ENCODE measurements around the gene IMMP2L. TPM values are rescaled to one million over a fixed set of nuclear protein-coding genes. Genes with fewer than 3 reads are reported as not detected.

IMMP2L gene
- polyA plus RNA-seq, 1 donor (not counting 4 experiments of a cell fraction or from before 2014, with no cell fraction given): 14.1 TPM

GRCh38 chr7:110877016-110877415, 685.3 kb downstream of the IMMP2L start:
- DNase-seq (ENCODE audit: low read depth, low spot score): no peak
- Histone ChIP-seq H3K9ac (ENCODE audit: control insufficient read depth, extremely low read depth, insufficient read depth, low read length) (no peak overlapping the region), H3K4me1 (ENCODE audit: control insufficient read depth, extremely low read depth, insufficient read depth, low read length) (no peaks in the 10 kb centered on the region), H3K9me3 (ENCODE audit: control insufficient read depth, low read depth, low read length) (no peaks in the 10 kb centered on the region), H3K9me1 (ENCODE audit: control insufficient read depth, extremely low read depth, insufficient read depth, low read length) (no peaks in the 10 kb centered on the region), H3K27ac (ENCODE audit: control insufficient read depth, insufficient read depth, low read length) (no peak overlapping the region), H3K4me2 (ENCODE audit: control insufficient read depth, extremely low read depth, insufficient read depth, low read depth, low read length) (no peak overlapping the region), H4K20me1 (ENCODE audit: control insufficient read depth, extremely low read depth, insufficient read depth, low read length) (no peaks in the 10 kb centered on the region), H3K27me3 (ENCODE audit: control insufficient read depth, extremely low read depth, insufficient read depth, low read length) (no peaks in the 10 kb centered on the region), H3K36me3 (ENCODE audit: control insufficient read depth in 2 of 2, extremely low read depth in 1 of 2, insufficient read depth in 2 of 2, low read length in 2 of 2) (no peaks in the 10 kb centered on the region), H2AFZ (ENCODE audit: control insufficient read depth, low read length) (no peak overlapping the region), H3K79me2 (ENCODE audit: control insufficient read depth, insufficient read depth, low read length) (no peaks in the 10 kb centered on the region), H3K4me3 (ENCODE audit: control insufficient read depth in 2 of 3, extremely low read depth in 1 of 3, insufficient read depth in 2 of 3, low read depth in 1 of 3, low read length in 3 of 3) (no peak overlapping the region)
- no peak for FAIRE-seq
- dilution Hi-C loops (cut with MboI; ENCODE audit: extremely low pct_ligation_motif_present, low sequenced_read_pairs): no loop called here
- TF ChIP-seq CTCF (optimal IDR thresholded peaks at IDR 0.05 in 1 of 3, IDR thresholded peaks at IDR 0.05 in 1 of 3, conservative IDR thresholded peaks at IDR 0.05 in 1 of 3; ENCODE audit: extremely low read depth in 1 of 3, insufficient read depth in 2 of 3, low read length in 3 of 3) (no peak), EZH2 (IDR thresholded peaks at IDR 0.05; ENCODE audit: low read length) (no peak)

GRCh38 chr7:110875346-110875745, 686.9 kb downstream of the IMMP2L start:
- Histone ChIP-seq H3K4me3 (ENCODE audit: control insufficient read depth in 2 of 3, extremely low read depth in 1 of 3, insufficient read depth in 2 of 3, low read depth in 1 of 3, low read length in 3 of 3) (no peak overlapping the region), H3K4me1 (ENCODE audit: control insufficient read depth, extremely low read depth, insufficient read depth, low read length) (no peaks in the 10 kb centered on the region), H3K9ac (ENCODE audit: control insufficient read depth, extremely low read depth, insufficient read depth, low read length) (no peak overlapping the region), H3K79me2 (ENCODE audit: control insufficient read depth, insufficient read depth, low read length) (no peaks in the 10 kb centered on the region), H3K36me3 (ENCODE audit: control insufficient read depth in 2 of 2, extremely low read depth in 1 of 2, insufficient read depth in 2 of 2, low read length in 2 of 2) (no peaks in the 10 kb centered on the region), H4K20me1 (ENCODE audit: control insufficient read depth, extremely low read depth, insufficient read depth, low read length) (no peaks in the 10 kb centered on the region), H3K27ac (ENCODE audit: control insufficient read depth, insufficient read depth, low read length) (no peak overlapping the region), H3K9me1 (ENCODE audit: control insufficient read depth, extremely low read depth, insufficient read depth, low read length) (no peaks in the 10 kb centered on the region), H3K27me3 (ENCODE audit: control insufficient read depth, extremely low read depth, insufficient read depth, low read length) (no peaks in the 10 kb centered on the region), H3K9me3 (ENCODE audit: control insufficient read depth, low read depth, low read length) (no peaks in the 10 kb centered on the region), H3K4me2 (ENCODE audit: control insufficient read depth, extremely low read depth, insufficient read depth, low read depth, low read length) (no peak overlapping the region), H2AFZ (ENCODE audit: control insufficient read depth, low read length) (no peak overlapping the region)
- no peak for DNase-seq (ENCODE audit: low read depth, low spot score)
- FAIRE-seq: no peak
- TF ChIP-seq CTCF (optimal IDR thresholded peaks at IDR 0.05 in 1 of 3, IDR thresholded peaks at IDR 0.05 in 1 of 3, conservative IDR thresholded peaks at IDR 0.05 in 1 of 3; ENCODE audit: extremely low read depth in 1 of 3, insufficient read depth in 2 of 3, low read length in 3 of 3) (no peak), EZH2 (IDR thresholded peaks at IDR 0.05; ENCODE audit: low read length) (no peak)
- dilution Hi-C loops (cut with MboI; ENCODE audit: extremely low pct_ligation_motif_present, low sequenced_read_pairs): no loop called here

All from keratinocyte (primary cell).